DND-41 (cell line): Measurements from ENCODE around the gene ROBO4.

Experiments
- EZH2 ChIP-seq: IDR thresholded peaks from 3 replicates; pipeline ENCODE4 v1.6.1; 2012; ENCODE audit warnings: borderline replicate concordance, low read depth, mild to moderate bottlenecking, moderate library complexity, low read length, inconsistent platforms; ENCODE audit not compliant: severe bottlenecking
- TF ChIP-seq, protein P1 (sequence below): IDR thresholded peaks from 2 replicates; pipeline ENCODE4 v1.5.1; 2012; ENCODE audit warnings: borderline replicate concordance, low read length, moderate library complexity, mild to moderate bottlenecking; ENCODE audit not compliant: poor library complexity, severe bottlenecking; ENCODE audit errors: extremely low read depth

DNA sequence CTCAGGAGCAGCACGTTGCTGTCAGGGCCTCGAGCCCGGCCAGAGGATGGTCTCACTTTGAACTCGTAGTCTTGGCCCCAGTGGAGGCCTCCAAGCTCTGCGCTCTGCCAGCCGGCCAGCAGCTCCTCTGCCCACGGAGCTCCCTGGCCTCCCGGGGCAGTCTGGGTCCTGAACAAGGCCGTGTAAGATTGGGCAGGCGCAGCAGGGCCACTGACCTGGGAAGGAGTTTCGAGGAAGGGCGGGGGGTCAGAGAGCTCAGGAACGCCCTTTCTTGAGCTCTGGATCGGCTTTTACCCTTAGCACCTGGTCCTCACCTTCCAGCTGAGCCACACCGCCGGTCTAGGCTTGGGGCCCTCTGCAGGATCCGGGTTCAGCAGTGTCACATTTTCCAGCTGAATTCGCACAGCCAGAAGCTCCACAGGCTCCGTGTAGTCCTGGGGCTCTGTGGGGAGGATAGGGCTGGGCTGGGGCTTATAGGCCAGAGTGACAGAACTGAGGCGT, 2.1 kb downstream of the ROBO4 start:
- TF ChIP-seq, protein P1, sequence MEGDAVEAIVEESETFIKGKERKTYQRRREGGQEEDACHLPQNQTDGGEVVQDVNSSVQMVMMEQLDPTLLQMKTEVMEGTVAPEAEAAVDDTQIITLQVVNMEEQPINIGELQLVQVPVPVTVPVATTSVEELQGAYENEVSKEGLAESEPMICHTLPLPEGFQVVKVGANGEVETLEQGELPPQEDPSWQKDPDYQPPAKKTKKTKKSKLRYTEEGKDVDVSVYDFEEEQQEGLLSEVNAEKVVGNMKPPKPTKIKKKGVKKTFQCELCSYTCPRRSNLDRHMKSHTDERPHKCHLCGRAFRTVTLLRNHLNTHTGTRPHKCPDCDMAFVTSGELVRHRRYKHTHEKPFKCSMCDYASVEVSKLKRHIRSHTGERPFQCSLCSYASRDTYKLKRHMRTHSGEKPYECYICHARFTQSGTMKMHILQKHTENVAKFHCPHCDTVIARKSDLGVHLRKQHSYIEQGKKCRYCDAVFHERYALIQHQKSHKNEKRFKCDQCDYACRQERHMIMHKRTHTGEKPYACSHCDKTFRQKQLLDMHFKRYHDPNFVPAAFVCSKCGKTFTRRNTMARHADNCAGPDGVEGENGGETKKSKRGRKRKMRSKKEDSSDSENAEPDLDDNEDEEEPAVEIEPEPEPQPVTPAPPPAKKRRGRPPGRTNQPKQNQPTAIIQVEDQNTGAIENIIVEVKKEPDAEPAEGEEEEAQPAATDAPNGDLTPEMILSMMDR: no peak
- no peak for TF ChIP-seq EZH2
